ENCODE measurements around the gene ACSBG1. TPM values are rescaled to one million over a fixed set of nuclear protein-coding genes. Genes with fewer than 3 reads are reported as not detected.
A peak's percentile ranks its signal among the peaks of the same experiment; 100 is the strongest.

The ACSBG1 gene
- total and polyA plus RNA-seq, 2 donors (not counting 1 experiment from before 2014, with no cell fraction given), result not detected

DNA sequence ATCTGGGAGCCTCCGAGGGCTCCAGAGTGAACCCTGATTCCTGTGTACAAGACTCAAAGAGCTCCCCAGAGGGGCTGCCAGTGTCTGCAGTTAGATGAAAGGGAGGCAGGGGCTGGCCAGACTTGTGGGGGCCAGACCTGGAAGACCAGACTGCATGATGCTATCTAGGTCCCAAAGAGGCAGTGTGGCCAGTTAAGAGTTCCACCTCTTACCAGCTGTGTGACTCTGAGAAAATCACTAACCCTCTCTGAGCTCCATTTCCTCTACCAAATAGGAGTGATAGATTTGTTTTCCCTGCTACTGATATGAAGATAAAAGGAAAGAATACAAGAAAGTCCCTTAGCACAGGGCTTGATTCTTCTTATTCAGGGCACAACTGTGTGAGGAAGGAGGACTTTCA lies 29.0 kb downstream of the ACSBG1 start:
- Histone ChIP-seq H3K9me3 (ENCODE audit: control insufficient read depth, insufficient read depth, low read depth, low read length) (no peaks in the 10 kb centered on the region), H3K4me2 (ENCODE audit: extremely low read depth, insufficient read depth, low read length) (no peak overlapping the region), H3K36me3 (ENCODE audit: control insufficient read depth, insufficient read depth, low read length) (no peaks in the 10 kb centered on the region), H3K27me3 (ENCODE audit: control insufficient read depth, insufficient read depth, low read length) (peaks cover 9% of the 10 kb centered on the region), H3K4me1 (ENCODE audit: control insufficient read depth, extremely low read depth, insufficient read depth, low read length) (no peaks in the 10 kb centered on the region), H3K9ac (ENCODE audit: insufficient read depth, low read length) (no peak overlapping the region), H3K79me2 (ENCODE audit: control insufficient read depth, insufficient read depth, low read length) (no peaks in the 10 kb centered on the region), H2AFZ (ENCODE audit: low read length) (no peak overlapping the region), H3K27ac (ENCODE audit: insufficient read depth, low read length) (no peak overlapping the region), H3K4me3 (replicated peaks in 1 of 4; ENCODE audit: control extremely low read depth in 1 of 4, insufficient read depth in 1 of 4, low read depth in 3 of 4, low read length in 4 of 4) (no peak overlapping the region), H4K20me1 (ENCODE audit: control insufficient read depth, extremely low read depth, insufficient read depth, low read length) (no peaks in the 10 kb centered on the region)
- TF ChIP-seq EZH2 (IDR thresholded peaks at IDR 0.05; ENCODE audit: low read length, missing control alignments), result no peak
- TF ChIP-seq, protein P1, sequence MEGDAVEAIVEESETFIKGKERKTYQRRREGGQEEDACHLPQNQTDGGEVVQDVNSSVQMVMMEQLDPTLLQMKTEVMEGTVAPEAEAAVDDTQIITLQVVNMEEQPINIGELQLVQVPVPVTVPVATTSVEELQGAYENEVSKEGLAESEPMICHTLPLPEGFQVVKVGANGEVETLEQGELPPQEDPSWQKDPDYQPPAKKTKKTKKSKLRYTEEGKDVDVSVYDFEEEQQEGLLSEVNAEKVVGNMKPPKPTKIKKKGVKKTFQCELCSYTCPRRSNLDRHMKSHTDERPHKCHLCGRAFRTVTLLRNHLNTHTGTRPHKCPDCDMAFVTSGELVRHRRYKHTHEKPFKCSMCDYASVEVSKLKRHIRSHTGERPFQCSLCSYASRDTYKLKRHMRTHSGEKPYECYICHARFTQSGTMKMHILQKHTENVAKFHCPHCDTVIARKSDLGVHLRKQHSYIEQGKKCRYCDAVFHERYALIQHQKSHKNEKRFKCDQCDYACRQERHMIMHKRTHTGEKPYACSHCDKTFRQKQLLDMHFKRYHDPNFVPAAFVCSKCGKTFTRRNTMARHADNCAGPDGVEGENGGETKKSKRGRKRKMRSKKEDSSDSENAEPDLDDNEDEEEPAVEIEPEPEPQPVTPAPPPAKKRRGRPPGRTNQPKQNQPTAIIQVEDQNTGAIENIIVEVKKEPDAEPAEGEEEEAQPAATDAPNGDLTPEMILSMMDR (conservative IDR thresholded peaks at IDR 0.05 in 1 of 2, IDR thresholded peaks at IDR 0.05 in 1 of 2; ENCODE audit: low read depth in 1 of 2, low read length in 2 of 2), result no peak
- DNase-seq (ENCODE audit: low read depth in 2 of 2), result no peak

DNA sequence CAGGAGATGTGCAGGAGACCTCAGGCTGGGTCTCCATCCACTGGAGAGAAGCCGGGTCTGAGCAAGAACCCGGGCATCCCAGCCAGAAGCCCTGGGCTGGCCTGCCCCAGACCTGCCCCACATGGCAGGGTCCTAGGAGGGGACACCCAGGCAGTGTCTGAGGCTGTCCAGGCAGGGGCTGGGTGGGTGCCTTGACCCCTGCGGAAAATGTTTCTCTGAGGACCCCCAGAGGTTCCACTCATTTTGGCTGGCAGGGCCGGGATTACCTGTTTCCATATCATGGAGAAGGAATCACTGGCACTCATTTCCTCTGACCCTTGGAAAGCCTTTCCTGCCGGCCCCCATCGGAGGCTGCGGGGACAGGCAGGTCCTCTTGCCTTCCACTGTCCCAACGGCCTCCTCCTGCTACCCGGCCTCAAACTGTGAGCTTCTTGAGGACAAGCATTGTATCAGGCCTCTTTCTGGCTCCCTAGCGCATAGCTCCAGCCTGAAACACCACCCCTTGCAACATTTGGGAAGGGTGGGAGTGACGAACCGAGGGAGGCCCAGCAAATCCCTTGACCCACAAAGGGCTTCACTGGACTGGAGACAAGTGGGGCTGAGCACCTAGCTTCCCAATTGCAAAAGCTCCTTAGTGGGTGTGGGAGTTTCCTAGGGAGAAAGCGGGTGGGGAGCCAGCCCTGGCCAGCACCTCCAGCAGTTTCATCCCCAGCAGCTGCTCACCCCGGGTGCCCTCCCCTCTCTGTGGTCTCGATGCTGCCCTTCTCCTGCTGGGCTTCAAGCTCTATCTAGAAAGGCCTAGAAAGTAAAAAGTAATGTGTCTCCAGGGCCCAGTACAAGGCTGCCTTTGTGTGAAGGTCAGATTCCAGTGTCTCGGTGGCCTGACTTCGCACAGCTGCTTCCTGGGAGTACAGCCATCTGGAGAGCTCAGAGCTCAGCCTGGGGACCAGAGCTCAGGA lies 29.7 kb downstream of the ACSBG1 start:
- no peak overlapping the region for H3K4me3 ChIP-seq (replicated peaks in 1 of 4; ENCODE audit: control extremely low read depth in 1 of 4, insufficient read depth in 1 of 4, low read depth in 3 of 4, low read length in 4 of 4)
- H3K9ac ChIP-seq (ENCODE audit: insufficient read depth, low read length), result no peak overlapping the region
- H3K9me3 ChIP-seq (ENCODE audit: control insufficient read depth, insufficient read depth, low read depth, low read length), result no peaks in the 10 kb centered on the region
- peak in 1 of 2 donors; percentile 38 for DNase-seq (ENCODE audit: low read depth in 2 of 2)
- TF ChIP-seq, protein P1 (conservative IDR thresholded peaks at IDR 0.05 in 1 of 2, IDR thresholded peaks at IDR 0.05 in 1 of 2; ENCODE audit: low read depth in 1 of 2, low read length in 2 of 2), result no peak
- TF ChIP-seq EZH2 (IDR thresholded peaks at IDR 0.05; ENCODE audit: low read length, missing control alignments), result no peak
- no peaks in the 10 kb centered on the region for H3K4me1 ChIP-seq (ENCODE audit: control insufficient read depth, extremely low read depth, insufficient read depth, low read length)
- no peaks in the 10 kb centered on the region for H4K20me1 ChIP-seq (ENCODE audit: control insufficient read depth, extremely low read depth, insufficient read depth, low read length)
- H3K27ac ChIP-seq (ENCODE audit: insufficient read depth, low read length), result no peak overlapping the region
- peaks cover 9% of the 10 kb centered on the region for H3K27me3 ChIP-seq (ENCODE audit: control insufficient read depth, insufficient read depth, low read length)
- no peaks in the 10 kb centered on the region for H3K79me2 ChIP-seq (ENCODE audit: control insufficient read depth, insufficient read depth, low read length)
- H3K36me3 ChIP-seq (ENCODE audit: control insufficient read depth, insufficient read depth, low read length), result no peaks in the 10 kb centered on the region
- no peak overlapping the region for H3K4me2 ChIP-seq (ENCODE audit: extremely low read depth, insufficient read depth, low read length)
- H2AFZ ChIP-seq (ENCODE audit: low read length), result no peak overlapping the region

DNA sequence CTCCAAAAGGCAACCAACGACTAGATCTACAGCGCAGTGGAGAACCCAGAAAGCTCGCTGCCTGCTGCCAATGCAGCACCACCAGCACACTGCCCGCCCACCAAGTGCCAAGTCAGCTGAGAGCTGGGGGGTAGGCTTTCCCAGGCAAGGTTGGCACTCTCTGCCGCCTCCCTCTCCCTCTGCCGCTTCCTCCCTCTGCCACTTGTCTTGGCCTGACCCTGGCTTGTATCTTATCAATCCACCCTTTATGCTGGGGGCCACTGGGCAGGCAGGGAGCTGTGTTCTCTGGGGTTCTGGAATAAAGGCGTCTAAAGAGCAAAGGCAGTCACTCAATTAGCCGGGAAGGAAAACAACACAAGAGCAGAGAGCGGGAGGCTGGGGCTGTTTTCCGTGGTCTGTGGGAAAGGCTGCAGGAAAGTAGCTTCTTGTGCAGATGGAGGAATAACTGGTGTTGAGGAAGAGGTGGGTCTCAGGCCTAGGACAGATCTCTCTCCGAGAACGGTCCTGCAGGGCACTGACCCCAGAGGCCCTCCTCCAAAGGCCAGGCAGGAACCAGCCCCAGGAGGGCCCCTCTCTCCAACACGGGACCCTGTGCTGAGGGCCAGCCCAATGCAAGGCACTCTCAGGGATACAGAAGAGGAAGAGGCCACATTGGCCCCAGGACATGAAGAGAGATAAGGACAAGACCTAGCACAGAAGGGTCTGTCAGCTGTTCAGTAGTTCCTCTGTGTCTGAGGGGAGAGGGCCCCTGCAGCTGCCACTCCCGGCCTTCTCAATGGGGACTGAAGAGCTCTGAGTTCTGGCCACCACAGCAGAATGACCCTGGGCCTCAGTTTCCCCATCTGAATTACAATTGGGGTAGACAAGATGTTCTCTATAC lies 30.8 kb downstream of the ACSBG1 start:
- H3K4me3 ChIP-seq (replicated peaks in 1 of 4; ENCODE audit: control extremely low read depth in 1 of 4, insufficient read depth in 1 of 4, low read depth in 3 of 4, low read length in 4 of 4), result no peak overlapping the region
- H3K27me3 ChIP-seq (ENCODE audit: control insufficient read depth, insufficient read depth, low read length), result peaks cover 9% of the 10 kb centered on the region
- H4K20me1 ChIP-seq (ENCODE audit: control insufficient read depth, extremely low read depth, insufficient read depth, low read length), result no peaks in the 10 kb centered on the region
- no peaks in the 10 kb centered on the region for H3K79me2 ChIP-seq (ENCODE audit: control insufficient read depth, insufficient read depth, low read length)
- H3K4me1 ChIP-seq (ENCODE audit: control insufficient read depth, extremely low read depth, insufficient read depth, low read length), result no peaks in the 10 kb centered on the region
- H3K4me2 ChIP-seq (ENCODE audit: extremely low read depth, insufficient read depth, low read length), result no peak overlapping the region
- H3K36me3 ChIP-seq (ENCODE audit: control insufficient read depth, insufficient read depth, low read length), result no peaks in the 10 kb centered on the region
- H3K9me3 ChIP-seq (ENCODE audit: control insufficient read depth, insufficient read depth, low read depth, low read length), result no peaks in the 10 kb centered on the region
- no peak overlapping the region for H3K9ac ChIP-seq (ENCODE audit: insufficient read depth, low read length)
- no peak overlapping the region for H2AFZ ChIP-seq (ENCODE audit: low read length)
- TF ChIP-seq EZH2 (IDR thresholded peaks at IDR 0.05; ENCODE audit: low read length, missing control alignments), result no peak
- TF ChIP-seq, protein P1 (conservative IDR thresholded peaks at IDR 0.05 in 1 of 2, IDR thresholded peaks at IDR 0.05 in 1 of 2; ENCODE audit: low read depth in 1 of 2, low read length in 2 of 2), result no peak
- no peak overlapping the region for H3K27ac ChIP-seq (ENCODE audit: insufficient read depth, low read length)
- no peak for DNase-seq (ENCODE audit: low read depth in 2 of 2)

All from fibroblast of lung (primary cell).